Inflammatory macrophage treated with lipopolysaccharide for 4 hours (primary cell): ENCODE measurements around the gene HERC2.
"Not testable (repeated sequence)": the region's sequence is repeated elsewhere in the genome, so short reads cannot be mapped to it uniquely, and the experiment has no call there.

Experiments used
- DNase-seq: peaks from one replicate; pipeline ENCODE4 v3.0.0-alpha.2; 2020

Gene HERC2

DNA sequence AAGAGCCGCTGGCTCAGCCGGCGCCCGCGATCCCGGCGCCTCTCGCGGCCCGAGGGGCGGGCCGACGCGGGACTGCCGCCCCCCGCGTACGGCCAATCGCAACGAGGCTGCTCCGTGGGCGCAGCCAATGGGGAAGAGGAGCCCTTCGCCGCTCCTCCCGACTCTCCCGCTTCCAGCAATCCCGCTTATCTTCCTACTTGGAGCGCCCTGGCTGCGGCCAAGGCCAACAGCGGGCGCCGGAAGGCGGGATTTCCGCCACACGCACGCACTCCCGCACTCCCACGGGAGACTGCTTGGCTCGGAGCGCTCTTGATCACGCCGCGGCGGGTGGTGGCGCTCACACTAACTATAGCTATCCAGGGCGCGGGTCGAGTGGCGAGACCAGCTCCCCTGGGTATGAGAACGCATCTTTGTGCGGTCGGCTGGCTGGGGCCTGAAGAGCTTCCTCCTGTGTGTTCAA, at the start of gene HERC2:
Gene HERC2 (minus strand): TSS at position 51 of the 460 bp plus-strand sequence. CDS start 746 bp downstream, outside the sequence.
- DNase-seq: not testable (repeated sequence)

GRCh38 chr15:28365502-28365901, 43.5 kb upstream of the HERC2 start:
- not testable (repeated sequence) for DNase-seq

GRCh38 chr15:28357984-28358383, 36.0 kb upstream of the HERC2 start, which contains the start of gene GOLGA6L24:
TSS of gene GOLGA6L24 (minus strand) at chr15:28358084. CDS start at chr15:28358023, 61 bp downstream.
- DNase-seq: not testable (repeated sequence)

DNA sequence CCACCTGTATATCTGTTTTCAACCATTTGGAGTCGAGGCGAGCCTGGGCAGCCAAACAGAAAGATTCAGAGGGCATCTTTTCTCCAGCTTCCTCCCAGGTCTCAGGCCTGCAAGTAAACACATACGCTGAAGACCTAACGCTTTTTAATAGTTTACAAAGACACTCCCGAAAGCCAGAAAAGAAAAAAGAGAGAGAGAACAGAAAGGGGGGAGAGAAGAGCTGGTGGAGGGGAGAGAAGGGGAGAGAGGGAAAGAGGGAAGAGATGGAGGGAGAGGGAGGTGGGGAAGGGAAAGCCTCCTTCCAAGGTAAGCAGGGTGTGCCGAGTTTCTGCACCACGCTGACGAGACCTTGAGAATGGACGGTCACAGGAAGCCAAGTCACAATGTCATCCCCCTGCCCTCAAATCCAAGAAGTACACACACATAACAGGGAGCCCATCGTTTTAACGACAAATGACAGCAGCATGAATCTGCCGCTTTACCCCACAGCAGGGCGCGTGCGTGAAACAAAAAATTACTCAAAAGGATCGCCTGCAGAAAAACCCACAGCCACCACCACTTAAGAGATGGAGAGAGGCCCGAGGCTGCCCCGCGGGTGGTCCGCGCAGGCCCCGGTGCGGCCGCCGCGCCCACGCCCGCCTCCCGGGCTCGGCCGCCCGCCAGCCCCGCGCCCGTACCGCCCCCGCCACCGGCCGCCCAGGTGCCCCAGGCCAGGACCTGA, 461 bp downstream of the HERC2 start:
- DNase-seq: not testable (repeated sequence)

- DNase-seq: not testable (repeated sequence)
Measured at GRCh38 chr15:28319725-28320124, 2.3 kb downstream of the HERC2 start.

DNA sequence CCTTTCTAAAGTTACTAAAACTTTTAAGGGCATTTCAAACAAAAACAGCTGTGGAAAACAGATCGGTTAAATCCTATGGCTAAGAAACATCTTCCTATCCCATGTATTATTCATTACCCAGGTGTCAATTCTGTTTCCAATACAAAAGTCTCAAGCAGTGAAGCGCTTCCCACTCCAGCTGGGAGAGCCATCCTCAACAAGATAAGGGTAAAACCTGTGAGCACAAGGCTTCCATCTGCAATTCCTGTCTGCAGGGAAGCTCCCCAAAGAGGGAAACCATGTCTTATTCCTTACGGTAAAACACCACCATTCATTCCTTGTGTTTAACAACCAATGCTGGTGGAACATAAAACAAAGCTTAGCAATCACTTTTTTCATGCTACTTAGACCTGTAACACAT, 3.2 kb downstream of the HERC2 start:
- DNase-seq: not testable (repeated sequence)

- not testable (repeated sequence) for DNase-seq
Measured at GRCh38 chr15:28318122-28318521, 3.9 kb downstream of the HERC2 start.

GRCh38 chr15:28316958-28317357, 5.0 kb downstream of the HERC2 start:
- DNase-seq: not testable (repeated sequence)

- not testable (repeated sequence) for DNase-seq
Measured at GRCh38 chr15:28310454-28310853, 11.5 kb downstream of the HERC2 start.

DNA sequence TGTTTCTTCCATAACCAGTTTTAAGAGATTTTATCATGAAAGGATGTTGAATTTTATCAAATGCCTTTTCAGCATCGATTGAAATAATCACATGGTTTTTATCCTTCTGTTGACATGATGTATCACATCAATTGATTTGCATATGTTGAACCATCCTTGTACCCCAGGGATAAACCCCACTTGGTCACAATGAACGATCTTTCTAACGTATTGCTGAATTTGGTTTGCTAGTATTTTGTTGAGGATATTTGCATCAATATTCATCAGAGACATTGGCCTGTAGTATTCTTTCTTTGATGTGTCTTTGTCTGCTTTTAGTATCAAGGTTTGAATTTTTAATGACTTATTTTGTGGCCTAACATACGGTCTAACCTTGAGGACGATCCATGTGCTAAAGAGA, 13.3 kb downstream of the HERC2 start:
- DNase-seq: not testable (repeated sequence)

DNA sequence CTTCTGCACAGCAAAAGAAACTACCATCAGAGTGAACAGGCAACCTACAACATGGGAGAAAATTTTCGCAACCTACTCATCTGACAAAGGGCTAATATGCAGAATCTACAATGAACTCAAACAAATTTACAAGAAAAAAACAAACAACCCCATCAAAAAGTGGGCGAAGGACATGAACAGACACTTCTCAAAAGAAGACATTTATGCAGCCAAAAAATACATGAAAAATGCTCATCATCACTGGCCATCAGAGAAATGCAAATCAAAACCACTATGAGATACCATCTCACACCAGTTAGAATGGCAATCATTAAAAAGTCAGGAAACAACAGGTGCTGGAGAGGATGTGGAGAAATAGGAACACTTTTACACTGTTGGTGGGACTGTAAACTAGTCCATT, 16.3 kb downstream of the HERC2 start:
- DNase-seq: not testable (repeated sequence)

DNA sequence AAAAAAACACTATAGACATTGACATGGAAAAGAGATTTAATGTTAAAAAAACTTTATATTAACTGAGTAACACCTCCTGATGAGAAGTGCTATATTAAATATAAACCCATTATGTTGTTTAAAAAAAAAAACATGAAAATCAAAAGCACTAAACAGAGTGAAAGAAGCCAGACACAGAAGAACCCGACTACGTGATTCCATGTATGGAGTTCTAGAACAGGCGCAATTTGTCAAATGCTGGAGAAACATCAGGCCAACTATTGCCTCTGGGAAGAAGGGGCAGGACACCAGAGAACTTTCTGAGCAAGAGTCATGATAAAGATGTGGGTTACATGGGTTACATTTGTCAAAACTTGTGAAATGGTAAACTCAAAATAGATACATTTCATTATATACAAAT, 24.5 kb downstream of the HERC2 start:
- DNase-seq: not testable (repeated sequence)

DNA sequence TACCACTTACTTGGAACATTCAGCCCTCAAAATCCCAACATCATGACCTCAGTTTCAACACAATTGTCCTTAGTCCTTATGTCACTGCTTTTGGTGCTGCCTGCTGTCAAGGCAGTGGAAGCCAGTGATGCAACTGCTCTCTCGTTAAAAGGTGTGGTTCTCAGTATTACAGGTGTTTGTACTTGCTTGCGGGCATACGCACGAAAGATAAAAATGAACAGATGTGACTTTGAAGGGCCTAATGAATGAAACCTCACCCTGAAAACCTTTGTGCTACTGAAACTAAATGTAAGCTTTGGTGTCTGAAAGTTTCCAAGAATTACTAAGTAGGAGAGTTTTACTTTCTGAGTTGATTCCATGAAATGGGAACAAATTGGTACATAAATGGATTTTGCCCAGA, 25.2 kb downstream of the HERC2 start:
- not testable (repeated sequence) for DNase-seq

DNA sequence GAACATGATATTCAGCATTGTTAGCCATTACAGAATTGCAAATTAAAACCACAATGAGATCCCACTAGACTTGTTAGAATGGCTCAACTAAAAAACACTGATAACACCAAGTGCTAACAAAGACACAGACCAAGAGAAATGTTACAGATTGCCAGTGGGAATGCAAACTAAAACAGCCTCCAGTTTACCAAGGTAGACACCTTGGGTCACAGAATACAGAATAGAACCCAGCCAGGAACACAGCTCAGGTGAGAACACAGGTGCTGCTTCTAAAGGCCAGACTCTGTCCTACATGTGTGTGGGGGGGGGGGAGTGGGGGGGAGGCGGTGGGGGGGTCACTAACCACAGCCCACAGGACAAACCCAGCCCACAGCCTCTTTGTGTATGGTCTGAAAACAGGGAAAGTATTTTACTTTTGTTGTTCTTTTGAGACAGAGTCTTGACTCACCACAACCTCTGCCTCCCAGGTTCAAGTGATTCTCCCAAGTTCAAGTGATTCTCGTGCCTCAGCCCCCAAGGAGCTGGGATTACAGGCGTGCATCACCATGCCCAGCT, 26.9 kb downstream of the HERC2 start:
- DNase-seq: not testable (repeated sequence)

GRCh38 chr15:28294560-28294959, 27.4 kb downstream of the HERC2 start:
- DNase-seq: not testable (repeated sequence)

GRCh38 chr15:28289694-28290463, 32.1 kb downstream of the HERC2 start:
- no peak for DNase-seq

- not testable (repeated sequence) for DNase-seq
Measured at GRCh38 chr15:28288830-28289693, 32.9 kb downstream of the HERC2 start.

GRCh38 chr15:28286659-28287058, 35.3 kb downstream of the HERC2 start:
- DNase-seq: not testable (repeated sequence)

DNA sequence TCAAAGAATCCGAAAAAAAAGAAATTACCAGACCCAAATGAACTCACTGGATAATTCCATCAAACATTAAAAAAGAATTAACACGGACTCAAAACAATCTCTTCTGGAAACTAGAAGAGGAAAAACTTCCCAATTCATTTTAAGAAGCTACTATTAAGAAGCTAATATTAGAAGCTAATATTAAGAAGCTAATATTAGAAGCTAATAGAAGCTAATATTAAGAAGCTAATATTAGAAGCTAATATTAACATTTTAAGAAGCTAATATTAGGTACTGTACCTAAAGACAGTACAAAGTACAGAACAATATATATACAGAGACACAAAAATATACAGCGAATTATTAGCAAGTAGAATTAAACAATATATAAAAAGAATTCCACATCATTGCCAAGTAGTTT, 35.9 kb downstream of the HERC2 start:
- no peak for DNase-seq

DNA sequence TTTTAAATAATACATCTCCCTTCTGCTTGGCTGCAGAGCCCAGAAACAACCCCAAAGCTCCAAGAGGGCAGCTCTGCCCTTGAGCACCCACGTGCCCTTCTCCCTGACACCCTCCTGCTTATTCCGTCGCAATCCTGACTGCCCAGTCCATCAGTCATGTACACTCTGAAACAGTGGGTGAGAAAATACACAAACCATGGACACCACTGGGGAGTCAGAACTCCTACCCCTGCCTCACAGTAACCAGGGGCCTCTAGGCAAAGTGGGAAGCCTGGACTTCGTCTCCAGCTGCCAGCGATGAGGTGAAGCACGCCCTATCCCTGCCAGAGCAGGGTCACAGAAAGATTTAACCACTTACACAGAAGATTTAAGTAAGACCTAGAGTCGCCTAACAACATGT, 40.1 kb downstream of the HERC2 start:
- DNase-seq: no peak

- DNase-seq: no peak
Measured at GRCh38 chr15:28274635-28275034, 47.3 kb downstream of the HERC2 start.

GRCh38 chr15:28273873-28274610, 47.9 kb downstream of the HERC2 start:
- no peak for DNase-seq
